Activated T-helper 9 cell treated with anti-CD3 and anti-CD28 coated beads, Interleukin-2, amount 50 U/mL, for 16 hours (primary cell): Measurements from ENCODE around the gene NEDD9.

Experiments used
- DNase-seq: peaks from one replicate; pipeline ENCODE4 v3.0.0-alpha.2; 2020; ENCODE audit warnings: low read depth

Gene NEDD9

GRCh38 chr6:11177271-11177670 lies 55.2 kb downstream of the NEDD9 start:
- no peak for DNase-seq

DNA sequence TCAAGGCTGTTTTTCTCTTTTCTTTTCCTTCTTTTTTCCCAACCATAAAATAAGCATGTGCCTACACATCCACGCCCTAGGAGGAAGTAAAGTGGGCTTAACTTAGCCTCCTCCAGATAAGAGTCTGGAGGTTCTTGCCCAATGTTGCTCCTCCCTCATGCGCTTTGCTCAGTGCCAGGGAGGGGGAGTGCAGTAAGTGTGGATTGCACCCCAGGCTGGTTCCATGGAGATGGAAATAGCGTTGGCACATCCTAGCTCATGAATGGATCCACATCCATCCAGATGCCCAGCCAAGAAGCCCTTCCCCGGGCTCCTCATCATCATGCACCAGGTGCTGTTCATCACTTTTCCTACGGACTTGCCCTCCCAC lies 58.2 kb downstream of the NEDD9 start:
- DNase-seq, result no peak

DNA sequence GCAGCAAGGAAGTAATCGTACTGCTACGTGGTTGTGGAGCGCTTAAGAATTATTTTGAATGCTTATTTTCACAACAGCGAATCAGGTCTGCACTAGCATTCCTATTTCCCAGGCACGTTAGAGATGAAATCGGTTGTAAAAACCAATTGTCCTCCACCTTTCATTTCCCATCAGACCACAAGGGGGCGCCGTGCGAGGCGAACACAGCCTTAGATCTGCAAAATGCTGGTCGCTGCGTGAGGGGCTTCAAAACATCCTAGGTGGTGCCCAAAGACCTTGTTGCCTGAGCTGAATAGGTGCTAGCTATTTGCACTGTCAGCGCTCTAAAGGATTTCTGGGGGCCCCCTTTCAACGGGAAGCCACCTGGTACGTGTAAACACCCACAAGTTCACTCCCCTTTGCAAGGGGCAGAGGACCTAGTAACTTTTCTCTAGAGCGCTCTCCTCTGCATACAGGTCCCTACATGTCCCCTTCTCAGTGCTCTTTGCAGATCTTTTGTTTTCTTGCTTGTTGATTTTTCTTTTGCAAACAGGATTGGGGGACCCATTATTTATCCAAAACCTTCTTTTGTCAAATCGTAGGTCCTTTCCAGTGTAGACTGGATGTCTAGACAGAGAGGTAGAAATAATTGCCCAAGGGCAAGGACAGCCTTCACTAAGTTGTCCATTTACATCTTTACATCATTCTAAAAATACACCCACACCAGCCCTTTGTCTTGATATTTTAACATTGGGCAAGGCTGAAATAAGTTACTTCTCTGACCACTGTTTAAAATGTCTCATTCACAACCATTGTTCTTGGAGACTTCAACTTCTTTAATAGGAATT lies 59.8 kb downstream of the NEDD9 start:
- DNase-seq, result peak; percentile 63

DNA sequence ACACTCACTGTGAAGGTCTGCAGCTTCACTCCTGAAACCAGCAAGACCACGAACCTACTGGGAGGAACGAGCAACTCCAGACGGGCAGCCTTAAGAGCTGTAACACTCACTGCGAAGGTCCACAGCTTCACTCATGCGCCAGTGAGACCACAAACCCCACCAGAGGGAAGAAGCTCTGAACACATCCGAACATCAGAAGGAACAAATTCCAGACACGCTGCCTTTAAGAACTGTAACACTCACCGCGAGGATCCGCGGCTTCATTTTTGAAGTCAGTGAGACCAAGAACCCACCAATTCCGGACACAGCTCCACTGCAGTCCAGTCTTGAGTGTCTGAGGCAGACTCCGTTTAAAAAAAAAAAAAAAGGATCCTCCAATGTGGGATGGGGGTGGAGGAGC lies 60.5 kb downstream of the NEDD9 start:
- DNase-seq, result no peak

- no peak for DNase-seq
Measured at GRCh38 chr6:11168091-11168635, 64.3 kb downstream of the NEDD9 start.

GRCh38 chr6:11166948-11167347 lies 65.5 kb downstream of the NEDD9 start:
- DNase-seq, result no peak

- DNase-seq, result no peak
Measured at GRCh38 chr6:11164717-11165646, 67.5 kb downstream of the NEDD9 start.

DNA sequence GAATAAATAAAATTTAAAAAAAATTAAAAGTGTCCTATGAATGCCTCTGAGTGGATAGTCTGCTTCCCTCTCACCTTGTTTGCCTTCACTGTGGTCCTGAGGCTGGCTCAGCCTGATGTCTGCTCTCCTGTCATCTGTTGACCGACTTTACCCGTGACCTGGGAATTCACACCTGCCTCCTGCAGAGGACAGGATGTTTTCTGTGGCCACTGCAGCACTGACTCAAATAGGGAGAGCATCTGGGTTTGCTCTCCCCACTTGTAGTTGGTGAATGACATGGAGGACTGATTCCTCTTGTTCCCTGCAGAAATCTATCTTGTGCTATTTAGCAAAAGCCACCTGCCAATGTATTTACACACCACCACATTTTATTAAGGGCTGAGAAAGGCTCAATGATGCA lies 68.5 kb downstream of the NEDD9 start:
- no peak for DNase-seq

- DNase-seq, result no peak
Measured at GRCh38 chr6:11162262-11162661, 70.2 kb downstream of the NEDD9 start.

DNA sequence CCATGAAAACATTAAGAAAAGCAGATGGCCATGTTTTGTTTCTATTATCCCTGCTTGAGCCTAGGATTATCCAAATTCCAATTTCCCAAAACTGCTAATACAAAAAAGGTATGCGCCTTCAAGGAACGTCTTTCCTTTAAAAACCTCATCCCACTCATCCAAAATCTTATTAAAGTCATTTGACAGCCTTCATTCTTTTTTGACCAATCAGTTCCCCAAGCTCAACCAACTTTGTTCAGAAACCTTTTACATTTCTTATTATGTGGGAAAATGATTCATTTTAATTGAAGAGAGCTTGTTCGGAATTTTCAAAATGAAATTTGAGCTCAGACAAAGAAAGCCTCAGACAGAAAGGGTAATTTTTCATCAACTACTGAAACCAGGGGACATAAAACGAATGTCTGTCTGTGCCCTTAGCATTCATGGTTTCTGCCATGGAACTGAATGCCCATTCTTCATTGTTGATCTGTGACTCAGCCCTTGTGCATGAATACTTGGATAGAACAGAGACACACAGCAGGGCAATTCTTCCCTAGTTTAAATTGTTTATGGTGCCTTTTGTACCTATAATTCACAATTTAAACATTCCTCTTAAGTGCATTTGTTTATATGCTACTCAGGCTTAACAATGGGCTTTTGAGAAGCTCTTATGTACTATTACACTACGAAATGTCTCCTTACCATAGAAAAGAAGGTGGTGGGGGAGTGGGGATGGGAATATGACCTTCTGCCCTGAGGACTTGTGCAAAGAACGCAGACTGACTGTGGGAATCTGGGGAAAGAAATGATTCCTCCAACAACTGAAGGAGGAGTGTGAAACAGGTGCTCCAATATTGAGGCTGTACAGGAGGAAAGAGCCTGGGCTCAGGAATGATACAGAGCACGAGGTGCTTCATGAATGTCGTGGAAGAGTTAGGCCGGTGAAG lies 71.2 kb downstream of the NEDD9 start:
- DNase-seq, result no peak

DNA sequence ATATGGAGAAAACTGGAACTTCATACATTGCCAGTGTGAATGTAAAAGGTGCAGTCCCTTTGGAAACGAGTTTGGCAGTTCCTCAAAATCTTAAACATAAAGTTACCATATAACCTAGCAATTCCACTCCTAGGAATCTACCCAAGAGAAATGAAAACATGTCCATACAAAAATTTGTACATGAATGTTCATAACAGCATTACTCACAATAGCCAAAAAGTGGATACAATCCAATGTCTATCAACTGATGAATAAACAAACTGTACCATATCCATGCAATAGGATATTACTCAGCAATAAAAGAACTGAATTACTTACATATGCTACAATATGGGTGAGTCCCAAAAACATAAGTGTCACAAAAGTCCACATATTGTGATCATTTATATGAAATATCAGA lies 72.3 kb downstream of the NEDD9 start:
- DNase-seq, result no peak

DNA sequence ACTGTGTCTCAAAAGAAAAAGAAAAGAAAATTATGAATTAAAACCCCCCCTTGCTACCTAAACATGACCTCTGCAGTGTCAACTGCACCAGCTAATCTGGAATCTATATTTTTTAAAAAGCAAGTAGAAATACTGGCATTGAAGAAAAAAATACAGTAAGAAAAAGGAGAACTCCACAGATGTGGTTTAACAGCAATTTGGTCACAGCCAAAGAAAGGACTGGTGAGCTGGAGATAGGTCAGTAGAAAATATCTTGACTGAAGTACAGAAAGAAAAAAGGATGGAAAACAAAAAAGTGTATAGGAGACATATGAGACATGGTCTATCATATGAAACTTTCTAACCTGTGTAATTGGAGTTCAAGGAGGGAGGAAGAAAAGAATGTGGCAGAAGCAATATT lies 76.9 kb downstream of the NEDD9 start:
- no peak for DNase-seq

DNA sequence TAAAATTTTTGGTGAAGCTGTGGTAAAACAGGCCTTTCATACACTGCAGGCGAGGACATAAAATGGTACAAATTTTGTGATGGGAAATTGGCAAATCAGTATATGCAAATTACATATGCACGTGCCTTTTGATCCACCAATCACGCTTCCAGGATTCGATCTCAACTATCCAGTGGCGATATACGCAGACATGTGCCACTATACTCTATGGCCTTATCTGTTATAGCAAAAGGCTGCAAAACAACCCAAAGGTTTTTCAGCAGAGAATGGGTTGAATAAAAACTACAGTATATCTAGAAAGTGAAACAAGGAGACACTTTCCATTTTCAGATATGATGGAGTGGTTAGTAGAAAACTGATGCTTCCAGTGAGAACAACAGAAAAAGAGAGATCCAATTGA lies 79.0 kb downstream of the NEDD9 start:
- DNase-seq, result no peak

DNA sequence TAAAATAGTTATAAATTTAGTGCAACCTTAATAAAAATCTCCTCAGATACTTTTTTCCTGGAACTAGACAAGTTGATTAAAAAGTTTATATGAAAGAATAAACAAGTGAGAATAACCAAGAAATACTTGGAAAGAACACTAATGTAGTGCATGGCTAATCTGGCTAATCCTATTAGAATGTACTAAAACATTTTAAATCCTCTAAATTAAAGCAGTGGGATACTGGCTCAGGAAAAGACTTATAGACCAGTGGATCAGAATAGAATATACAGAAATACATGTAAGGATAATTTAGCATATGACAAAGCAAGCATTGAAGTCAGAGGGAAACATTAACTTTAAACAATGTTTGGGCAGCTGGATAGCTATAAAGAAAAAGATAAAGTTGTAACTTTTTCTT lies 79.9 kb downstream of the NEDD9 start:
- DNase-seq, result no peak

GRCh38 chr6:11151488-11151887 lies 81.0 kb downstream of the NEDD9 start:
- DNase-seq, result no peak

GRCh38 chr6:11149551-11149950 lies 82.9 kb downstream of the NEDD9 start:
- no peak for DNase-seq

DNA sequence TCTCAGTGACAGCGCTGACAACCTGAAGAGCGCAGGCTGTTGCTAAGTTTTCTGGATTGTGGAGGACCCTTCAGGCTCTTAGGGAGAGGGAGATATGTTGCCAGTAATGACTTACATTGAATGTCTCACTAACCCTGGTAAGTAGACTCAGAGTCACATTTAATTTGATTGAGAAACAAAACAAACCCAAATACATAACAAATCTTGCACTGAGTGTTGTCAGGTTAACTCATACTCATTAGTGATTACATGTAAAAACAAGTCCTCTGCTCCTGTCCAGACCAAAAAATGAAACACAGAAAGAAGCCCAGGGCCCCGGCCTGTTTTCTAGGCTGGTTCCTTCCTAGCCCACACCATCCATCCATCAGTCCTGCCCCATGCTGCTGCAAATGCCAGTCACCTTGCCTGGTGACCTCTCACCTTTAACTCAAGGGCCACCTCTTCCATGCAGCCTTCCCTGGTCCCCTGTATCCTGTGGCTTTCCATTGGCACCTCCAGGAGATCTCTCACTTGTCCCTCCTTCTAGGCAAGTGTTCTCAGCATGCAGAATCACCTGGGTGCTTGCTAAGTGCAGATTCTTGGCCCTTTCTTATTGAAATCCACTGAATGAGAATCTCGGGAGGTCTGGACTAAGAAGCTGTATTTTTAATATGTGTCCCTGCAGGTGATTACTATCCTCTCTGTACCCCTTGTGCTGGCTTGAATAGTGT lies 86.2 kb downstream of the NEDD9 start:
- no peak for DNase-seq

GRCh38 chr6:11144393-11144851 lies 88.0 kb downstream of the NEDD9 start:
- peak; percentile 59 for DNase-seq

DNA sequence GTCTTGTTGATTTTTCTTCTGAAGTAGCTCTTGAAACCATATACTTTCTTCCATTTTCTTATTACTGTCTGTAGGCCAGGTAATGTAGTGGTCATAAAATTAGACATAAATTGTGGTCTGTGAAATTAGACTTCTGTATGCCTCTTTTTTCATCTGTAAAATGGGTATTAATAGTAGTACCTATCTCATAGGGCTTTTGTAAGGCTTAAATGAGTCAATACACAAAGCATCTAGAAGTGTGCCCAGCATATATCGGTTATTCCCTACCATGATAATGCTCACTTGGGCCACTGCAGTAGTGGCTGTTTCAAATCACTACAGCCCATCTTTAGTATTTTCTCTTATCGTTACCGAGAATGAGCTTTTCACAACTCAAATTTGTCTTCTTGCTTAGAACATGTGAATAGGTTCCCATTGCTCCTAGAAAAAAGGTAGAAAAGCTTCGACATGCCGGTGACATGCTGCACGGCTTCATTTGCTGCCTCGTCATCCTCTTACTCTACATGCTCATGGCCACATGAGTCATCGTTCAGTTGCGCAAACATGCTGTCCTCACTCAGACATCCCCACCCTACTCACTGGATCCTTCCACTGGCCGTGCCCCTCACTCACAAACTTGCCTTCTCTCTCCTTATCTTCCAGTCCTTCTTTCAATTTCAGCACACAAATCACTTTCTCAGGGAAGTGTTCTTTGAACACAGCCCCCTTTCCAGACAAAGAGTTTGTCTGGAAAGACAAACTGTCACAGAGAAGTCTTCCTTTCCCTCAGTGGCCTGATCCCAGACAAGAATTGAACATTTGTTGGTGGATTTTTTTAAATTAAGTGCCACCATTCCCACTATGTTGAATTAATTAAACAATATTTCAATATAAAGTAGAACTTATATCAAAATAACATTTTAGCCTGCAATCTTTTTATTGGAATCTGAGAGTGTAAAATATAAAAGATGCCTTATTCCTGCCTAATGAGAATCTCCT lies 88.8 kb downstream of the NEDD9 start:
- no peak for DNase-seq
